Duodenal mucosa (tissue), 2 donors: ENCODE data around the gene YIF1B.
A peak's percentile ranks its signal among the peaks of the same experiment; 100 is the strongest.

Experiments
- H3K27ac ChIP-seq: one replicate; pipeline ENCODE4 v1.7.0; 2013; ENCODE audit warnings: low read depth, low read length
- H3K27me3 ChIP-seq, 2 donors: one replicate each; pipeline ENCODE4 v1.7.0; 2013; ENCODE audit warnings: low read length in 2 of 2, control low read depth in 1 of 2; ENCODE audit not compliant: insufficient read depth in 2 of 2, control insufficient read depth in 1 of 2
- H3K36me3 ChIP-seq, 2 donors: one replicate each; pipeline ENCODE4 v1.7.0; 2013; ENCODE audit warnings: low read length in 2 of 2, control low read depth in 1 of 2; ENCODE audit not compliant: insufficient read depth in 2 of 2, control insufficient read depth in 1 of 2
- H3K4me1 ChIP-seq, 2 donors: one replicate each; pipeline ENCODE4 v1.7.0; 2013; ENCODE audit warnings: low read length in 2 of 2, control low read depth in 1 of 2; ENCODE audit not compliant: insufficient read depth in 2 of 2, control insufficient read depth in 1 of 2
- H3K4me3 ChIP-seq, 2 donors: one replicate each; pipeline ENCODE4 v1.7.0; 2013; ENCODE audit warnings: low read length in 2 of 2, low read depth in 1 of 2
- H3K9ac ChIP-seq, 2 donors: one replicate each; pipeline ENCODE4 v1.7.0; 2013; ENCODE audit warnings: low read length in 2 of 2, low read depth in 1 of 2
- H3K9me3 ChIP-seq, 2 donors: one replicate each; pipeline ENCODE4 v1.7.0; 2013; ENCODE audit warnings: low read length in 2 of 2, control low read depth in 1 of 2; ENCODE audit not compliant: control insufficient read depth in 1 of 2

The YIF1B gene

GRCh38 chr19:38290631-38291147, 25.1 kb downstream of the YIF1B start:
- Histone ChIP-seq H3K9ac (no peak overlapping the region), H3K27ac (no peak overlapping the region), H3K27me3 (no peaks in the 10 kb centered on the region), H3K4me3 (no peak overlapping the region), H3K4me1 (no peaks in the 10 kb centered on the region), H3K36me3 (peaks cover 26 to 70% of the 10 kb centered on the region in 2 donors), H3K9me3 (no peaks in the 10 kb centered on the region)

GRCh38 chr19:38289955-38290354, 25.8 kb downstream of the YIF1B start:
- Histone ChIP-seq H3K9ac (no peak overlapping the region), H3K36me3 (peaks cover 26 to 73% of the 10 kb centered on the region in 2 donors), H3K27ac (no peak overlapping the region), H3K27me3 (no peaks in the 10 kb centered on the region), H3K4me3 (no peak overlapping the region), H3K4me1 (no peaks in the 10 kb centered on the region), H3K9me3 (no peaks in the 10 kb centered on the region)

GRCh38 chr19:38288123-38288855, 27.5 kb downstream of the YIF1B start:
- no peak overlapping the region for H3K9ac ChIP-seq
- H3K27me3 ChIP-seq, result no peaks in the 10 kb centered on the region
- peaks cover 24 to 83% of the 10 kb centered on the region in 2 donors for H3K36me3 ChIP-seq
- H3K4me1 ChIP-seq, result no peaks in the 10 kb centered on the region
- no peak overlapping the region for H3K4me3 ChIP-seq
- no peak overlapping the region for H3K27ac ChIP-seq
- no peaks in the 10 kb centered on the region for H3K9me3 ChIP-seq

GRCh38 chr19:38287604-38288003, 28.1 kb downstream of the YIF1B start:
- Histone ChIP-seq H3K36me3 (peaks cover 25 to 78% of the 10 kb centered on the region in 2 donors), H3K9me3 (no peaks in the 10 kb centered on the region), H3K27me3 (no peaks in the 10 kb centered on the region), H3K9ac (no peak overlapping the region), H3K4me3 (no peak overlapping the region), H3K27ac (no peak overlapping the region), H3K4me1 (no peaks in the 10 kb centered on the region)

- no peak overlapping the region for H3K4me3 ChIP-seq
- no peak overlapping the region for H3K27ac ChIP-seq
- H3K27me3 ChIP-seq, result no peaks in the 10 kb centered on the region
- no peaks in the 10 kb centered on the region for H3K9me3 ChIP-seq
- no peak overlapping the region for H3K9ac ChIP-seq
- H3K4me1 ChIP-seq, result peaks cover 6 to 11% of the 10 kb centered on the region in 2 donors
- H3K36me3 ChIP-seq, result peaks cover 18 to 58% of the 10 kb centered on the region in 2 donors
These were observed 30.2 kb downstream of the YIF1B start for GRCh38 chr19:38285567-38285966.

GRCh38 chr19:38284422-38284821, 31.3 kb downstream of the YIF1B start:
- no peak overlapping the region for H3K27ac ChIP-seq
- H3K9ac ChIP-seq, result no peak overlapping the region
- no peaks in the 10 kb centered on the region for H3K27me3 ChIP-seq
- H3K9me3 ChIP-seq, result no peaks in the 10 kb centered on the region
- peaks cover 15 to 55% of the 10 kb centered on the region in 2 donors for H3K36me3 ChIP-seq
- peaks cover 6 to 15% of the 10 kb centered on the region in 2 donors for H3K4me1 ChIP-seq
- no peak overlapping the region for H3K4me3 ChIP-seq

- H3K27me3 ChIP-seq, result no peaks in the 10 kb centered on the region
- peaks cover 9 to 44% of the 10 kb centered on the region in 2 donors for H3K36me3 ChIP-seq
- H3K4me3 ChIP-seq, result no peak overlapping the region
- H3K4me1 ChIP-seq, result peaks cover 9 to 21% of the 10 kb centered on the region in 2 donors
- no peak overlapping the region for H3K27ac ChIP-seq
- H3K9me3 ChIP-seq, result no peaks in the 10 kb centered on the region
- no peak overlapping the region for H3K9ac ChIP-seq
These were observed 32.5 kb downstream of the YIF1B start for GRCh38 chr19:38283271-38283670.

- Histone ChIP-seq H3K27ac (no peak overlapping the region), H3K4me1 (peaks cover 22 to 32% of the 10 kb centered on the region in 2 donors), H3K4me3 (no peak overlapping the region), H3K27me3 (no peaks in the 10 kb centered on the region), H3K9me3 (no peaks in the 10 kb centered on the region), H3K9ac (no peak overlapping the region), H3K36me3 (peaks cover 9 to 34% of the 10 kb centered on the region in 2 donors)
These were observed 33.8 kb downstream of the YIF1B start for GRCh38 chr19:38281811-38282566.

- Histone ChIP-seq H3K9me3 (no peaks in the 10 kb centered on the region), H3K27me3 (no peaks in the 10 kb centered on the region), H3K4me3 (no peak overlapping the region), H3K4me1 (peaks cover 22 to 32% of the 10 kb centered on the region in 2 donors), H3K36me3 (peaks cover 9 to 26% of the 10 kb centered on the region in 2 donors), H3K27ac (no peak overlapping the region), H3K9ac (peak overlapping the region in 1 of 2 donors; percentile 24)
These were observed 35.5 kb downstream of the YIF1B start for GRCh38 chr19:38280030-38280921.
